ENCODE measurements around the gene UBE2O.

Gene UBE2O

GRCh38 chr17:76405967-76406647 is 46.8 kb downstream of the UBE2O start:
- Histone ChIP-seq H3K27ac (replicated peaks; ENCODE audit: low read length) (no peak overlapping the region), H3K18ac (ENCODE audit: low read length) (no peak overlapping the region), H2AFZ (ENCODE audit: low read length) (no peak overlapping the region), H2BK120ac (ENCODE audit: low read depth, low read length) (no peak overlapping the region), H2BK5ac (ENCODE audit: low read length) (no peak overlapping the region), H3K4me1 (ENCODE audit: control insufficient read depth in 2 of 2, insufficient read depth in 1 of 2, low read depth in 1 of 2, low read length in 2 of 2) (no peaks in the 10 kb centered on the region), H3K36me3 (replicated peaks in 1 of 2; ENCODE audit: control insufficient read depth in 2 of 2, insufficient read depth in 2 of 2, low read length in 2 of 2) (peaks cover 27 to 67% of the 10 kb centered on the region in 2 donors), H3K4me2 (ENCODE audit: insufficient read depth, low read length, poor library complexity, severe bottlenecking) (no peak overlapping the region), H4K8ac (ENCODE audit: low read depth, low read length) (no peak overlapping the region), H3K27me3 (ENCODE audit: control insufficient read depth in 3 of 3, insufficient read depth in 3 of 3, low read depth in 1 of 3, low read length in 3 of 3) (peaks cover 0 to 2% (median 0%) of the 10 kb centered on the region in 3 experiments), H3K9me3 (replicated peaks in 1 of 2; ENCODE audit: control insufficient read depth in 2 of 2, insufficient read depth in 1 of 2, low read depth in 1 of 2, low read length in 2 of 2) (no peaks in the 10 kb centered on the region), H3K9ac (ENCODE audit: low read depth, low read length, poor library complexity) (peak overlapping the region; percentile 15), H2AK5ac (ENCODE audit: low read depth, low read length) (no peak overlapping the region), H2BK15ac (ENCODE audit: low read length) (no peak overlapping the region), H3K23ac (ENCODE audit: low read depth, low read length, poor library complexity) (peak overlapping the region; percentile 95), H2BK12ac (ENCODE audit: low read length) (no peak overlapping the region), H3K4ac (ENCODE audit: low read length) (no peak overlapping the region), H3K4me3 (ENCODE audit: low read length in 2 of 2) (no peak overlapping the region), H3K79me1 (ENCODE audit: low read depth, low read length) (peaks cover 6% of the 10 kb centered on the region), H3K14ac (ENCODE audit: low read length) (no peak overlapping the region), H4K91ac (ENCODE audit: low read depth, low read length, poor library complexity) (no peak overlapping the region)
- no CpG with 5 or more reads among the region's 16 CpGs for WGBS, 2 donors (ENCODE audit: extremely low coverage in 2 of 2, insufficient read length in 2 of 2, insufficient replicate concordance in 1 of 2)
- DNase-seq (ENCODE audit: low spot score), result no peak

- H2BK12ac ChIP-seq (ENCODE audit: low read length), result no peak overlapping the region
- no peaks in the 10 kb centered on the region for H3K9me3 ChIP-seq (replicated peaks in 1 of 2; ENCODE audit: control insufficient read depth in 2 of 2, insufficient read depth in 1 of 2, low read depth in 1 of 2, low read length in 2 of 2)
Measured at GRCh38 chr17:76405607-76405966, 47.4 kb downstream of the UBE2O start.

GRCh38 chr17:76404976-76405563 is 47.9 kb downstream of the UBE2O start:
- no peaks in the 10 kb centered on the region for H3K4me1 ChIP-seq (ENCODE audit: control insufficient read depth in 2 of 2, insufficient read depth in 1 of 2, low read depth in 1 of 2, low read length in 2 of 2)
- H3K36me3 ChIP-seq (replicated peaks in 1 of 2; ENCODE audit: control insufficient read depth in 2 of 2, insufficient read depth in 2 of 2, low read length in 2 of 2), result peaks cover 38 to 69% of the 10 kb centered on the region in 2 donors
- no peak overlapping the region for H3K18ac ChIP-seq (ENCODE audit: low read length)
- no peak overlapping the region for H3K4me2 ChIP-seq (ENCODE audit: insufficient read depth, low read length, poor library complexity, severe bottlenecking)
- H3K79me1 ChIP-seq (ENCODE audit: low read depth, low read length), result peaks cover 4% of the 10 kb centered on the region
- no peak overlapping the region for H3K27ac ChIP-seq (replicated peaks; ENCODE audit: low read length)
- H2BK5ac ChIP-seq (ENCODE audit: low read length), result no peak overlapping the region
- H4K8ac ChIP-seq (ENCODE audit: low read depth, low read length), result no peak overlapping the region
- no peak for DNase-seq (ENCODE audit: low spot score)
- peaks cover 0 to 2% (median 0%) of the 10 kb centered on the region in 3 experiments for H3K27me3 ChIP-seq (ENCODE audit: control insufficient read depth in 3 of 3, insufficient read depth in 3 of 3, low read depth in 1 of 3, low read length in 3 of 3)
- no peak overlapping the region for H3K4ac ChIP-seq (ENCODE audit: low read length)
- H3K14ac ChIP-seq (ENCODE audit: low read length), result no peak overlapping the region
- H2BK12ac ChIP-seq (ENCODE audit: low read length), result no peak overlapping the region
- no peaks in the 10 kb centered on the region for H3K9me3 ChIP-seq (replicated peaks in 1 of 2; ENCODE audit: control insufficient read depth in 2 of 2, insufficient read depth in 1 of 2, low read depth in 1 of 2, low read length in 2 of 2)
- no peak overlapping the region for H3K4me3 ChIP-seq (ENCODE audit: low read length in 2 of 2)
- WGBS, 2 donors (ENCODE audit: extremely low coverage in 2 of 2, insufficient read length in 2 of 2, insufficient replicate concordance in 1 of 2), result no CpG with 5 or more reads among the region's 25 CpGs
- no peak overlapping the region for H2AFZ ChIP-seq (ENCODE audit: low read length)
- no peak overlapping the region for H4K91ac ChIP-seq (ENCODE audit: low read depth, low read length, poor library complexity)
- H2BK15ac ChIP-seq (ENCODE audit: low read length), result no peak overlapping the region
- no peak overlapping the region for H2AK5ac ChIP-seq (ENCODE audit: low read depth, low read length)
- peak overlapping the region; percentile 50 for H3K23ac ChIP-seq (ENCODE audit: low read depth, low read length, poor library complexity)
- H2BK120ac ChIP-seq (ENCODE audit: low read depth, low read length), result no peak overlapping the region
- H3K9ac ChIP-seq (ENCODE audit: low read depth, low read length, poor library complexity), result peak overlapping the region; percentile 66

More at GRCh38 chr17:76405607-76405966, 47.4 kb downstream of the UBE2O start:
- H3K4me3 ChIP-seq (ENCODE audit: low read length in 2 of 2), result no peak overlapping the region
- WGBS, 2 donors (ENCODE audit: extremely low coverage in 2 of 2, insufficient read length in 2 of 2, insufficient replicate concordance in 1 of 2), result no CpG with 5 or more reads among the region's 9 CpGs
- no peak overlapping the region for H3K9ac ChIP-seq (ENCODE audit: low read depth, low read length, poor library complexity)
- H3K36me3 ChIP-seq (replicated peaks in 1 of 2; ENCODE audit: control insufficient read depth in 2 of 2, insufficient read depth in 2 of 2, low read length in 2 of 2), result peaks cover 32 to 69% of the 10 kb centered on the region in 2 donors
- no peak overlapping the region for H2BK120ac ChIP-seq (ENCODE audit: low read depth, low read length)
- no peak overlapping the region for H2BK15ac ChIP-seq (ENCODE audit: low read length)
- H3K4me1 ChIP-seq (ENCODE audit: control insufficient read depth in 2 of 2, insufficient read depth in 1 of 2, low read depth in 1 of 2, low read length in 2 of 2), result no peaks in the 10 kb centered on the region
- no peak overlapping the region for H3K27ac ChIP-seq (replicated peaks; ENCODE audit: low read length)
- peaks cover 6% of the 10 kb centered on the region for H3K79me1 ChIP-seq (ENCODE audit: low read depth, low read length)
- H3K27me3 ChIP-seq (ENCODE audit: control insufficient read depth in 3 of 3, insufficient read depth in 3 of 3, low read depth in 1 of 3, low read length in 3 of 3), result peaks cover 0 to 2% (median 0%) of the 10 kb centered on the region in 3 experiments
- no peak overlapping the region for H2AK5ac ChIP-seq (ENCODE audit: low read depth, low read length)
- H3K14ac ChIP-seq (ENCODE audit: low read length), result no peak overlapping the region
- H4K91ac ChIP-seq (ENCODE audit: low read depth, low read length, poor library complexity), result no peak overlapping the region
- no peak overlapping the region for H3K4me2 ChIP-seq (ENCODE audit: insufficient read depth, low read length, poor library complexity, severe bottlenecking)
- H2BK5ac ChIP-seq (ENCODE audit: low read length), result no peak overlapping the region
- H2AFZ ChIP-seq (ENCODE audit: low read length), result no peak overlapping the region
- H3K4ac ChIP-seq (ENCODE audit: low read length), result no peak overlapping the region
- no peak overlapping the region for H3K18ac ChIP-seq (ENCODE audit: low read length)
- H3K23ac ChIP-seq (ENCODE audit: low read depth, low read length, poor library complexity), result peak overlapping the region; percentile 95
- H4K8ac ChIP-seq (ENCODE audit: low read depth, low read length), result no peak overlapping the region
- no peak for DNase-seq (ENCODE audit: low spot score)

GRCh38 chr17:76404256-76404655 is 48.7 kb downstream of the UBE2O start:
- Histone ChIP-seq H3K36me3 (replicated peaks in 1 of 2; ENCODE audit: control insufficient read depth in 2 of 2, insufficient read depth in 2 of 2, low read length in 2 of 2) (peaks cover 45 to 72% of the 10 kb centered on the region in 2 donors), H3K4me3 (ENCODE audit: low read length in 2 of 2) (no peak overlapping the region), H2AK5ac (ENCODE audit: low read depth, low read length) (no peak overlapping the region), H4K91ac (ENCODE audit: low read depth, low read length, poor library complexity) (no peak overlapping the region), H3K9me3 (replicated peaks in 1 of 2; ENCODE audit: control insufficient read depth in 2 of 2, insufficient read depth in 1 of 2, low read depth in 1 of 2, low read length in 2 of 2) (no peaks in the 10 kb centered on the region), H2BK120ac (ENCODE audit: low read depth, low read length) (no peak overlapping the region), H3K9ac (ENCODE audit: low read depth, low read length, poor library complexity) (no peak overlapping the region), H2BK15ac (ENCODE audit: low read length) (no peak overlapping the region), H3K18ac (ENCODE audit: low read length) (no peak overlapping the region), H2AFZ (ENCODE audit: low read length) (no peak overlapping the region), H3K14ac (ENCODE audit: low read length) (no peak overlapping the region), H3K23ac (ENCODE audit: low read depth, low read length, poor library complexity) (no peak overlapping the region), H3K4me1 (ENCODE audit: control insufficient read depth in 2 of 2, insufficient read depth in 1 of 2, low read depth in 1 of 2, low read length in 2 of 2) (no peaks in the 10 kb centered on the region), H2BK5ac (ENCODE audit: low read length) (no peak overlapping the region), H3K4ac (ENCODE audit: low read length) (no peak overlapping the region), H3K4me2 (ENCODE audit: insufficient read depth, low read length, poor library complexity, severe bottlenecking) (no peak overlapping the region), H3K79me1 (ENCODE audit: low read depth, low read length) (peaks cover 6% of the 10 kb centered on the region), H3K27me3 (ENCODE audit: control insufficient read depth in 3 of 3, insufficient read depth in 3 of 3, low read depth in 1 of 3, low read length in 3 of 3) (peaks cover 0 to 2% (median 0%) of the 10 kb centered on the region in 3 experiments), H4K8ac (ENCODE audit: low read depth, low read length) (no peak overlapping the region), H3K27ac (replicated peaks; ENCODE audit: low read length) (no peak overlapping the region), H2BK12ac (ENCODE audit: low read length) (no peak overlapping the region)
- WGBS, 2 donors (ENCODE audit: extremely low coverage in 2 of 2, insufficient read length in 2 of 2, insufficient replicate concordance in 1 of 2), result no CpG with 5 or more reads among the region's 6 CpGs
- no peak for DNase-seq (ENCODE audit: low spot score)

Data from neuronal stem cell (in vitro differentiated cells).